GM12892 (cell line): Measurements from ENCODE around the gene ZNF141.

ENCODE experiments used
- POLR2A ChIP-seq: IDR thresholded peaks from 2 replicates; pipeline ENCODE4 v1.6.1; 2011; ENCODE audit warnings: low read depth, low read length, control low read depth
- POLR2AphosphoS5 ChIP-seq: IDR thresholded peaks from 2 replicates; pipeline ENCODE4 v1.6.1; 2011; ENCODE audit warnings: low read depth, low read length, control low read depth
- TAF1 ChIP-seq: IDR thresholded peaks from 2 replicates; pipeline ENCODE4 v1.6.1; 2011; ENCODE audit warnings: low read depth, mild to moderate bottlenecking, control low read depth, low read length, borderline replicate concordance

DNA sequence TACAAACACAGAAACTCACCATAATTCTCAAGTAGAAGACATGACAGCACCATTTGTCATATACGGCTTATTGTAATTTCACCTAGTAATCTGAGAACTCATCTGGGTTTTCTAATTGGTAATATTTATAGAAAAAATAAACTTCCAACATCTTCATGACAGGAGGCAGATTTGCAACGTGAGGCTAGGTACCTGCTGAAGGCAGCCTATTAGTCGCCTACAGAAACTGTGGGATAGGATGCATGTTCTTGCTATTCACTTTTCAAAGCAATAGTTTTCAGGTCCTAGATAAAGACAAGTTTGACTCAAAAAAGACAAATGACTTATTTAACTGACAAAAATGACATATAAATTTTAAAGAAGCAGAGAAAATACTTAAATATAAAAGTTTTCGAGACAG is 35.2 kb upstream of the ZNF141 start:
- TF ChIP-seq POLR2AphosphoS5 (no peak), POLR2A (no peak), TAF1 (no peak)
